Liver (tissue), 3 donors: ENCODE data around the gene SMAD6.

Experiments
- JUND ChIP-seq, 2 donors: IDR thresholded peaks; 2 replicates each; pipeline ENCODE4 v1.6.1; 2016; ENCODE audit warnings: antibody characterized with exemption in 2 of 2
- TF ChIP-seq, protein P1 (sequence below): fragments of 150-350 bp; IDR thresholded peaks from 2 replicates; pipeline ENCODE4 v1.5.1; 2017; ENCODE audit warnings: improper control_type of control experiment, low read depth, low read length; ENCODE audit not compliant: missing input control
- donor health status: healthy.
- donor health status: healthy.

- TF ChIP-seq, protein P1, sequence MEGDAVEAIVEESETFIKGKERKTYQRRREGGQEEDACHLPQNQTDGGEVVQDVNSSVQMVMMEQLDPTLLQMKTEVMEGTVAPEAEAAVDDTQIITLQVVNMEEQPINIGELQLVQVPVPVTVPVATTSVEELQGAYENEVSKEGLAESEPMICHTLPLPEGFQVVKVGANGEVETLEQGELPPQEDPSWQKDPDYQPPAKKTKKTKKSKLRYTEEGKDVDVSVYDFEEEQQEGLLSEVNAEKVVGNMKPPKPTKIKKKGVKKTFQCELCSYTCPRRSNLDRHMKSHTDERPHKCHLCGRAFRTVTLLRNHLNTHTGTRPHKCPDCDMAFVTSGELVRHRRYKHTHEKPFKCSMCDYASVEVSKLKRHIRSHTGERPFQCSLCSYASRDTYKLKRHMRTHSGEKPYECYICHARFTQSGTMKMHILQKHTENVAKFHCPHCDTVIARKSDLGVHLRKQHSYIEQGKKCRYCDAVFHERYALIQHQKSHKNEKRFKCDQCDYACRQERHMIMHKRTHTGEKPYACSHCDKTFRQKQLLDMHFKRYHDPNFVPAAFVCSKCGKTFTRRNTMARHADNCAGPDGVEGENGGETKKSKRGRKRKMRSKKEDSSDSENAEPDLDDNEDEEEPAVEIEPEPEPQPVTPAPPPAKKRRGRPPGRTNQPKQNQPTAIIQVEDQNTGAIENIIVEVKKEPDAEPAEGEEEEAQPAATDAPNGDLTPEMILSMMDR: no peak
- no peak for TF ChIP-seq JUND (IDR thresholded peaks at IDR 0.05)
Observed at GRCh38 chr15:66723826-66724731, 22.0 kb downstream of the SMAD6 start.
